Osteoblast (primary cell): ENCODE data around the gene SLC6A19. TPM values are rescaled to one million over a fixed set of nuclear protein-coding genes. Genes with fewer than 3 reads are reported as not detected.
"Not testable (repeated sequence)": the region's sequence is repeated elsewhere in the genome, so short reads cannot be mapped to it uniquely, and the experiment has no call there.

Experiments used
- DNase-seq: peaks from one replicate; pipeline ENCODE4 v3.0.0; 2011; ENCODE audit warnings: low spot score, mixed read lengths; ENCODE audit not compliant: insufficient read length; ENCODE audit errors: missing footprints
- H2AFZ ChIP-seq: 2 replicates; pipeline ENCODE4 v1.6.0; 2011; ENCODE audit warnings: mild to moderate bottlenecking, low read length
- H3K27ac ChIP-seq: 2 replicates; pipeline ENCODE4 v1.5.1; 2011; ENCODE audit warnings: mild to moderate bottlenecking, low read depth, low read length, moderate library complexity
- H3K27me3 ChIP-seq: 2 replicates; pipeline ENCODE4 v1.6.0; 2012; ENCODE audit warnings: mild to moderate bottlenecking, control low read depth, inconsistent platforms, low read length, moderate library complexity; ENCODE audit not compliant: insufficient read depth
- H3K36me3 ChIP-seq: 2 replicates; pipeline ENCODE4 v1.5.1; 2011; ENCODE audit warnings: mild to moderate bottlenecking, low read length, control low read depth, moderate library complexity; ENCODE audit not compliant: insufficient read depth
- H3K4me1 ChIP-seq: 2 replicates; pipeline ENCODE4 v1.5.1; 2011; ENCODE audit warnings: mild to moderate bottlenecking, low read length, control low read depth, moderate library complexity; ENCODE audit not compliant: insufficient read depth
- H3K4me2 ChIP-seq: 2 replicates; pipeline ENCODE4 v1.6.0; 2011; ENCODE audit warnings: mild to moderate bottlenecking, low read length; ENCODE audit not compliant: insufficient read depth
- H3K4me3 ChIP-seq: fragments of 200-600 bp; sonication (generic); 3 replicates; pipeline ENCODE4 v1.5.1; 2012; ENCODE audit warnings: mild to moderate bottlenecking, low read length, inconsistent platforms; ENCODE audit not compliant: insufficient read depth
- H3K79me2 ChIP-seq: 2 replicates; pipeline ENCODE4 v1.6.0; 2012; ENCODE audit warnings: mild to moderate bottlenecking, low read length, control low read depth, inconsistent platforms; ENCODE audit not compliant: insufficient read depth
- H3K9me3 ChIP-seq: 2 replicates; pipeline ENCODE4 v1.5.1; 2011; ENCODE audit warnings: low read depth, low read length, control low read depth
- H4K20me1 ChIP-seq: 2 replicates; pipeline ENCODE4 v1.6.0; 2012; ENCODE audit warnings: mild to moderate bottlenecking, low read length, control low read depth; ENCODE audit not compliant: insufficient read depth
- total RNA-seq: library from RNA; depleted of rRNA; stranded (reverse); fragments of >200 nt; gene quantifications from 2 replicates; pipeline ENCODE4 v1.2.3, GENCODE V29; 2012
- TF ChIP-seq, protein P1 (sequence below): IDR thresholded peaks from 2 replicates; pipeline ENCODE4 v1.5.1; 2011; ENCODE audit warnings: mild to moderate bottlenecking, low read depth, low read length, moderate library complexity; ENCODE audit errors: extremely low read depth

Gene SLC6A19
- total RNA-seq, 1 donor, result not detected

DNA sequence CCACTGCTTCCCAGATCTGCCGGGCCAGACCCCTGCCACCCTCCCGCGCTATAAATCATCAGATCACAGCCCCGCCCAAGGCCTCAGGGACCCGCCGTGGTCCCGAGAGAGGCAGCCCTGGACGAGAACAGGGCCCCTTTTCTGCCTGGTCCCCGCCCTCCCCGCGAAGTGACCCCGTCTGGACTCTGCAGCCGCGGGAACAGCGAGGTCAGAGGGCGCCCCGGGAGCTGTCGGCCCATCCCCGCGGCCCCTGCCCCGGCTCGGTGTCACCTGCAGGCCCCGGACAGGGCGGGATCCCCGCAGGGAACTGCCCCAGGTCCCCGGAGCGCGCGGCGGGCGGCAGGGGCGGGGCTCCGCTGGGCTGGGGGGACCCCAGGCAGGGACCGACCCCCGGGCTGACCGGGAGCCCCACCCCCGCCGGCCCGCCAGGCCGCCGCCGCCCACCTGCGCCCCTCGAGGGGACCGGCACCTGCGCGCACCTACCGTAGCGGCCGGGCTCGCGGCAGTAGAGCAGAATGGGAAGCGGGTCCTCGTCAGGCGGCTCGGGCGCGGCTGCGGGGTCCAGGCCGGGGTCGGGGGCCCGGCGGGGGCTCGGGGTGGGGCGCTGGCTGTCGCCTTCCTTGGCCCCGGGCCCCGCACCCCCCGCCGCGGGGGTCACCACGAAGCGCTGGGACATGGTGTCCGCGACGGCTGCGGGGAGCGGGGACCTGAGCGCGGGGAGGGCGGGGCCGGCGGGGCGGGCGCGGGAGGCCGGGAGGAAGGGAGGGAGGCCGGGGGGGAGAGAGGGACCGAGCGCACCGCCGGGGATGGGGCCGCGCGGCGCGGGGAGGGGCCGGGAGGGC is 46.0 kb upstream of the SLC6A19 start:
- Histone ChIP-seq H3K4me2 (no peak overlapping the region), H4K20me1 (no peaks in the 10 kb centered on the region), H3K9me3 (peaks cover 4% of the 10 kb centered on the region), H3K27me3 (peaks cover 50% of the 10 kb centered on the region), H3K36me3 (no peaks in the 10 kb centered on the region), H3K4me3 (no peak overlapping the region), H3K27ac (no peak overlapping the region), H2AFZ (no peak overlapping the region), H3K4me1 (no peaks in the 10 kb centered on the region), H3K79me2 (no peaks in the 10 kb centered on the region)
- TF ChIP-seq, protein P1, sequence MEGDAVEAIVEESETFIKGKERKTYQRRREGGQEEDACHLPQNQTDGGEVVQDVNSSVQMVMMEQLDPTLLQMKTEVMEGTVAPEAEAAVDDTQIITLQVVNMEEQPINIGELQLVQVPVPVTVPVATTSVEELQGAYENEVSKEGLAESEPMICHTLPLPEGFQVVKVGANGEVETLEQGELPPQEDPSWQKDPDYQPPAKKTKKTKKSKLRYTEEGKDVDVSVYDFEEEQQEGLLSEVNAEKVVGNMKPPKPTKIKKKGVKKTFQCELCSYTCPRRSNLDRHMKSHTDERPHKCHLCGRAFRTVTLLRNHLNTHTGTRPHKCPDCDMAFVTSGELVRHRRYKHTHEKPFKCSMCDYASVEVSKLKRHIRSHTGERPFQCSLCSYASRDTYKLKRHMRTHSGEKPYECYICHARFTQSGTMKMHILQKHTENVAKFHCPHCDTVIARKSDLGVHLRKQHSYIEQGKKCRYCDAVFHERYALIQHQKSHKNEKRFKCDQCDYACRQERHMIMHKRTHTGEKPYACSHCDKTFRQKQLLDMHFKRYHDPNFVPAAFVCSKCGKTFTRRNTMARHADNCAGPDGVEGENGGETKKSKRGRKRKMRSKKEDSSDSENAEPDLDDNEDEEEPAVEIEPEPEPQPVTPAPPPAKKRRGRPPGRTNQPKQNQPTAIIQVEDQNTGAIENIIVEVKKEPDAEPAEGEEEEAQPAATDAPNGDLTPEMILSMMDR, result no peak
- peak; percentile 66 for DNase-seq

DNA sequence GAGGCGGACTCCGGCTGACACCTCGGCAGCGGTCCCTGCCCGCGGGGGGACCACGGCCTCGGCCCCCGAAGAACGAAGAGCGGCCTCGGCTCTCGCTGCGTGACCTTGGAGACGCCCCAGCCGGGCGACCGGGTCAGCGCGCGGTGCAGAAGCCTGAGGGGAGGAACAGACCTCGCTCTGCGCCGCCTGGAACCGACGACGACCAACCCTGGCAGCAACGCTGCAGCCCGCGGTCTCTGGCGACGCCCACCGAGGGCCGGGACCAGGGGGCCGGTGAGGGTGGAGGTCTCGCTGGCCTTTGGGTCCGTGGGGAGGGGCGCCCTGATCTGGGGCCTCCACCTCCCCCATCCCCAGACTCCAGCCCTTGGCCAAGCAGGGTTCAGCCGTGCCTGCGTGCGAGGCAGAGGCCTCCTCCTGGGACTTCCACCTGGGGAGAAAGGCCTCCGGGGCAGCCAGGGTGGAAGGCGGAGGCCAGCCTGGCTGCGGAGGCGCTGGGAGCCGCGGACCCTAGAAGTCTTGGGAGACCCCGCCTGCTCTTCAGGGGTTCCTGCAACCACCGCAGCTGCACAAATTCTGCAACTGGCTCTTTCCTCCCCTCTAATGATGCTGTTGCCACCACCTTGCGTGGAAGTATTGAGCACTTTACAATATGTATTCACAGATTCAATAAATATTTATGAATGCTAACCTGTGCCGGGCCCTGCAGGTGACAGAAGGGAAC is 45.2 kb upstream of the SLC6A19 start:
- Histone ChIP-seq H2AFZ (no peak overlapping the region), H3K27ac (no peak overlapping the region), H3K36me3 (no peaks in the 10 kb centered on the region), H3K4me3 (no peak overlapping the region), H4K20me1 (no peaks in the 10 kb centered on the region), H3K9me3 (peaks cover 4% of the 10 kb centered on the region), H3K4me1 (no peaks in the 10 kb centered on the region), H3K27me3 (peaks cover 43% of the 10 kb centered on the region), H3K79me2 (no peaks in the 10 kb centered on the region), H3K4me2 (no peak overlapping the region)
- DNase-seq, result peak; percentile 86
- TF ChIP-seq, protein P1, result no peak

DNA sequence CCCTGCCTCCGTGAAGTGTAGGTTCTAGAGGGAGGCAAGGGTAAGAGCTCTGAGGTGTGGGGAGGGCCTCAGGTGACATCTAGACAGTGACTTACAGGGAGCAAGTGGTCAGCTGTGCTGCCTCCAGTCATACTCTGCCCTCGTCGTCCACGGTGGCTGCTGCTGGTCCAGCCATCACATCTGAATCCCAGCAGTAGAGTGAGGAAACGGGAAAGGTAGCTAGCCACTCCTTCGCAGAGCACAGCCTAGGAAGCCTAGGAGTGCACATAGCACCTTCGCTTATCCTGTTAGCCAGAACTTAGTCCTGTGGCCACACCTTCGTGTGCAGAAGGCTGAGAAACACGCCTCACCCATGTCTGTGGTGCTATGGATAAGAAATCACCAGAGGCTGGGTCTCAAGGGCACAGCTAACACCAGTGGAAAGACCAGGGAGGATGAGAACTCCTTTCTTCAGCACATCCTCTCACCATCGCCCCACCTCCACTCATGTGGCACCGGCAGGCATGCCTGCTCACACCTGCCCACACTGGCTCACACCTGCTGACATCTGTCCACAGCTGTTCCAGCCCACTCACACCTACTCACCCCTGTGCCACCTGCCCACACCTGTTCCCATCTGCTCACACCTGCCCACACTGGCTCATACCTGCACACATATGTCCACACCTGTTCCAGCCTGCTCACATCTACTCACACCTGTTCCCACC is 44.5 kb upstream of the SLC6A19 start:
- no peaks in the 10 kb centered on the region for H4K20me1 ChIP-seq
- DNase-seq, result peak; percentile 72
- no peak overlapping the region for H2AFZ ChIP-seq
- no peaks in the 10 kb centered on the region for H3K36me3 ChIP-seq
- no peak overlapping the region for H3K4me2 ChIP-seq
- peaks cover 4% of the 10 kb centered on the region for H3K9me3 ChIP-seq
- H3K27me3 ChIP-seq, result peaks cover 38% of the 10 kb centered on the region
- H3K4me3 ChIP-seq, result no peak overlapping the region
- TF ChIP-seq, protein P1, result no peak
- H3K27ac ChIP-seq, result no peak overlapping the region
- no peaks in the 10 kb centered on the region for H3K4me1 ChIP-seq
- no peaks in the 10 kb centered on the region for H3K79me2 ChIP-seq

DNA sequence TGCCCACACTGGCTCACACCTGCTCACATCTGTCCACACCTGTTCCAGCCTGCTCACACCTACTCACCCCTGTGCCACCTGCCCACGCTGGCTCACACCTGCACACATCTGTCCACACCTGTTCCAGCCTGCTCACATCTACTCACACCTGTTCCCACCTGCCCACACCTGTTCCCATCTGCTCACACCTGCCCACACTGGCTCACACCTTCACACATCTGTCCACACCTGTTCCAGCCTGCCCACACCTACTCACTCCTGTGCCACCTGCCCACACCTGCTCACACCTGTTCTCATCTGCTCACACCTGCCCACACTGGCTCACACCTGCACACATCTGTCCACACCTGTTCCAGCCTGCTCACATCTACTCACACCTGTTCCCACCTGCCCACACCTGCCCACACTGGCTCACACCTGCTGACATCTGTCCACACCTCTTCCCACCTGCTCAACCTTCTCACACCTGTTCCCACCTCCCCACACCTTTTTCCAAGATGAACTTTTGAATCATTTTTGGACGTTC is 43.9 kb upstream of the SLC6A19 start:
- H3K4me3 ChIP-seq, H3K27ac ChIP-seq, H2AFZ ChIP-seq, DNase-seq, H3K4me2 ChIP-seq, H3K79me2 ChIP-seq, H3K9me3 ChIP-seq, H3K36me3 ChIP-seq, H4K20me1 ChIP-seq, H3K4me1 ChIP-seq: not testable (repeated sequence)
- H3K27me3 ChIP-seq, result peaks cover 32% of the 10 kb centered on the region
